ENCODE measurements around the gene TBC1D32.
A peak's percentile ranks its signal among the peaks of the same experiment; 100 is the strongest.
"Not testable (repeated sequence)": the region's sequence is repeated elsewhere in the genome, so short reads cannot be mapped to it uniquely, and the experiment has no call there.

The TBC1D32 gene

DNA sequence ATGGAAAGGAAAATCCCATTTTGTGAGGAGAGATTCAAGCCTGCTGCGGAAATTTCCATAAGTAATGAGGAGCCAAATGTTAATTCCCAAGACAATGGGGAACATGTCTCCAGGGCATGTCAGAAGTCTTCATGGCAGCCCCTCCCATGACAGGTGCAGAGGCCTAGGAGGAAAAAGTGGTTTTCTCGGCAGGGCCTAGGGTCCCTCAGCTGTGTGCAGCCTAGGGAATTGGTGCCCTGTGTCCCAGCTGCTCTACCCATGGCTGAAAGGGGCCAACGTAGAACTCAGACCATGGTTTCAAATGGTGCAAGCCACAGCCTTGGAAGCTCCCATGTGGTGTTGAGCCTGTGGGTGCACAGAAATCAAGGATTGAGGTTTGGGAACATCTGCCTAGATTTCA is 269.9 kb downstream of the TBC1D32 start:
- Histone ChIP-seq H3K4me1 (ENCODE audit: control insufficient read depth, low read length) (no peaks in the 10 kb centered on the region), H4K20me1 (ENCODE audit: control insufficient read depth, insufficient read depth, low read depth, low read length) (no peaks in the 10 kb centered on the region), H3K4me2 (ENCODE audit: low read length) (no peak overlapping the region)

DNA sequence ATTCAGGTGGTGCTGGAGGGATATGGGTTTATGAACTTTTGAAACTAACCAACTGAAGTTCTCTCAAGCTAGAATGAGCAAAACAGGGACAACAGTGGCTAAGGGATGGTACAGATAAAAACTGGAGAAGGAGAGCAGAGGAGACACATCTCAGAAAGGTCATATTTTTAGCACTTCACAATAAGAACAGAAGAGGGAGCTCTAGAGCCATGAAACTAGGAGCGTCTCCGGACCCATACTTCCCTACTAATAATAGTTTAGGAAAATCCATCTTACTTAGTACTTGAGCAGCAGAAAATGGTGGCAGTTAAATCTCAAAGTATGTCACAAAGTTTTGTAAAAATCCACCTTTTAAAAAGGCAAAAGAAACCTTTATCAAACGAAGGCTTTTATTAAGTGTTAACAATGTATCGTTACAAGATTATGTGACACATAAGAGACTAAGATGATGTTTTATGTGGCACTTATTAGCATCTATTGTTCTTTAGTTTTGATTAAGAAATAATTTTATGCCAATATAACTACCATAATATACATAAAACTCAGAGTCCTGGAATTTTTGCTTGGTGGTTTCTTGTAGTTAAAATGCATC is 278.6 kb downstream of the TBC1D32 start:
- Histone ChIP-seq H4K20me1 (ENCODE audit: control insufficient read depth, insufficient read depth, low read depth, low read length) (no peaks in the 10 kb centered on the region), H3K27ac (ENCODE audit: low read depth, low read length) (no peak overlapping the region), H3K4me1 (ENCODE audit: control insufficient read depth, low read length) (no peaks in the 10 kb centered on the region), H3K4me3 (ENCODE audit: low read length) (no peak overlapping the region), H3K27me3 (ENCODE audit: control insufficient read depth, low read length) (no peaks in the 10 kb centered on the region), H3K36me3 (ENCODE audit: control insufficient read depth, low read length) (no peaks in the 10 kb centered on the region), H3F3A (ENCODE audit: control insufficient read depth, insufficient read depth) (no peaks in the 10 kb centered on the region), H3K9me3 (ENCODE audit: control insufficient read depth, insufficient read depth, low read length) (no peaks in the 10 kb centered on the region), H3K9me2 (replicated peaks; ENCODE audit: control insufficient read depth, low read length) (no peaks in the 10 kb centered on the region), H3K4me2 (ENCODE audit: low read length) (no peak overlapping the region), H3K79me2 (ENCODE audit: control insufficient read depth, low read length) (no peaks in the 10 kb centered on the region)
- no peak for TF ChIP-seq EZH2phosphoT487 (IDR thresholded peaks at IDR 0.05; ENCODE audit: borderline replicate concordance, low read length)
- TF ChIP-seq, protein P1, sequence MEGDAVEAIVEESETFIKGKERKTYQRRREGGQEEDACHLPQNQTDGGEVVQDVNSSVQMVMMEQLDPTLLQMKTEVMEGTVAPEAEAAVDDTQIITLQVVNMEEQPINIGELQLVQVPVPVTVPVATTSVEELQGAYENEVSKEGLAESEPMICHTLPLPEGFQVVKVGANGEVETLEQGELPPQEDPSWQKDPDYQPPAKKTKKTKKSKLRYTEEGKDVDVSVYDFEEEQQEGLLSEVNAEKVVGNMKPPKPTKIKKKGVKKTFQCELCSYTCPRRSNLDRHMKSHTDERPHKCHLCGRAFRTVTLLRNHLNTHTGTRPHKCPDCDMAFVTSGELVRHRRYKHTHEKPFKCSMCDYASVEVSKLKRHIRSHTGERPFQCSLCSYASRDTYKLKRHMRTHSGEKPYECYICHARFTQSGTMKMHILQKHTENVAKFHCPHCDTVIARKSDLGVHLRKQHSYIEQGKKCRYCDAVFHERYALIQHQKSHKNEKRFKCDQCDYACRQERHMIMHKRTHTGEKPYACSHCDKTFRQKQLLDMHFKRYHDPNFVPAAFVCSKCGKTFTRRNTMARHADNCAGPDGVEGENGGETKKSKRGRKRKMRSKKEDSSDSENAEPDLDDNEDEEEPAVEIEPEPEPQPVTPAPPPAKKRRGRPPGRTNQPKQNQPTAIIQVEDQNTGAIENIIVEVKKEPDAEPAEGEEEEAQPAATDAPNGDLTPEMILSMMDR (IDR thresholded peaks at IDR 0.05; ENCODE audit: low read depth, low read length, poor library complexity, severe bottlenecking) = peak; percentile 77

More for the DNA sequence above, 269.9 kb downstream of the TBC1D32 start:
- Histone ChIP-seq H3K9me2 (replicated peaks; ENCODE audit: control insufficient read depth, low read length) (no peaks in the 10 kb centered on the region), H3K36me3 (ENCODE audit: control insufficient read depth, low read length) (no peaks in the 10 kb centered on the region), H3K27me3 (ENCODE audit: control insufficient read depth, low read length) (no peaks in the 10 kb centered on the region), H3K9me3 (ENCODE audit: control insufficient read depth, insufficient read depth, low read length) (peaks cover 4% of the 10 kb centered on the region; the same call in 1 of the 2 replicates), H3K79me2 (ENCODE audit: control insufficient read depth, low read length) (no peaks in the 10 kb centered on the region), H3F3A (ENCODE audit: control insufficient read depth, insufficient read depth) (no peaks in the 10 kb centered on the region), H3K4me3 (ENCODE audit: low read length) (no peak overlapping the region), H3K27ac (ENCODE audit: low read depth, low read length) (no peak overlapping the region)
- TF ChIP-seq, protein P1 (IDR thresholded peaks at IDR 0.05; ENCODE audit: low read depth, low read length, poor library complexity, severe bottlenecking) = no peak
- TF ChIP-seq EZH2phosphoT487 (IDR thresholded peaks at IDR 0.05; ENCODE audit: borderline replicate concordance, low read length) = no peak

GRCh38 chr6:121048593-121048992 is 285.7 kb downstream of the TBC1D32 start:
- not testable (repeated sequence) for H3K79me2 ChIP-seq (ENCODE audit: control insufficient read depth, low read length); H3F3A ChIP-seq (ENCODE audit: control insufficient read depth, insufficient read depth); H4K20me1 ChIP-seq (ENCODE audit: control insufficient read depth, insufficient read depth, low read depth, low read length); H3K4me1 ChIP-seq (ENCODE audit: control insufficient read depth, low read length); H3K4me3 ChIP-seq (ENCODE audit: low read length); H3K27me3 ChIP-seq (ENCODE audit: control insufficient read depth, low read length); H3K9me2 ChIP-seq (replicated peaks; ENCODE audit: control insufficient read depth, low read length); H3K36me3 ChIP-seq (ENCODE audit: control insufficient read depth, low read length); H3K9me3 ChIP-seq (ENCODE audit: control insufficient read depth, insufficient read depth, low read length); H3K27ac ChIP-seq (ENCODE audit: low read depth, low read length); H3K4me2 ChIP-seq (ENCODE audit: low read length)

DNA sequence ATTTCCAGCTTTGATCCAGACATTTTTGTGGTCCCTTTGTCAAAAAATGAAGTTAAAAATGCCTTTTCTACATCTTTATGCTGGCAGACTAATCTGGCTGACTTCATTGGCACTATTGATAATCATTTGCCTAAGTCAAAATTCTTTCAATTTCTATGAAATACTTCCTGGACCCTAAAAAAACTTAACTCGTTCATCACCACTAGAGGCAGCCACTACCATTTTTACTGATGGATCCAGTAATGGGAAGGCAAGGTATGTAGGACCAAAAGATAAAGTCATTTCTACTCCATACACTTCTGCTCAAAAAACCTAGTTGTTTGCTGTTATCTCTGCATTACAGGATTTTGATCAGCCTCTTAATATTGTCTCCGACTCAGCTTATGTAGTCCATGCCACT is 289.4 kb downstream of the TBC1D32 start:
- not testable (repeated sequence) for H3K4me2 ChIP-seq (ENCODE audit: low read length); H3K4me1 ChIP-seq (ENCODE audit: control insufficient read depth, low read length); H4K20me1 ChIP-seq (ENCODE audit: control insufficient read depth, insufficient read depth, low read depth, low read length); H3K27ac ChIP-seq (ENCODE audit: low read depth, low read length); H3K9me2 ChIP-seq (replicated peaks; ENCODE audit: control insufficient read depth, low read length); H3K36me3 ChIP-seq (ENCODE audit: control insufficient read depth, low read length); H3K9me3 ChIP-seq (ENCODE audit: control insufficient read depth, insufficient read depth, low read length); H3F3A ChIP-seq (ENCODE audit: control insufficient read depth, insufficient read depth); H3K79me2 ChIP-seq (ENCODE audit: control insufficient read depth, low read length); H3K27me3 ChIP-seq (ENCODE audit: control insufficient read depth, low read length); H3K4me3 ChIP-seq (ENCODE audit: low read length)

GRCh38 chr6:121043706-121044105 is 290.6 kb downstream of the TBC1D32 start:
- not testable (repeated sequence) for H3K27ac ChIP-seq (ENCODE audit: low read depth, low read length); H3K4me2 ChIP-seq (ENCODE audit: low read length); H4K20me1 ChIP-seq (ENCODE audit: control insufficient read depth, insufficient read depth, low read depth, low read length); H3K4me3 ChIP-seq (ENCODE audit: low read length); H3K4me1 ChIP-seq (ENCODE audit: control insufficient read depth, low read length); H3K36me3 ChIP-seq (ENCODE audit: control insufficient read depth, low read length); H3F3A ChIP-seq (ENCODE audit: control insufficient read depth, insufficient read depth); H3K27me3 ChIP-seq (ENCODE audit: control insufficient read depth, low read length); H3K9me3 ChIP-seq (ENCODE audit: control insufficient read depth, insufficient read depth, low read length); H3K9me2 ChIP-seq (replicated peaks; ENCODE audit: control insufficient read depth, low read length); H3K79me2 ChIP-seq (ENCODE audit: control insufficient read depth, low read length)

DNA sequence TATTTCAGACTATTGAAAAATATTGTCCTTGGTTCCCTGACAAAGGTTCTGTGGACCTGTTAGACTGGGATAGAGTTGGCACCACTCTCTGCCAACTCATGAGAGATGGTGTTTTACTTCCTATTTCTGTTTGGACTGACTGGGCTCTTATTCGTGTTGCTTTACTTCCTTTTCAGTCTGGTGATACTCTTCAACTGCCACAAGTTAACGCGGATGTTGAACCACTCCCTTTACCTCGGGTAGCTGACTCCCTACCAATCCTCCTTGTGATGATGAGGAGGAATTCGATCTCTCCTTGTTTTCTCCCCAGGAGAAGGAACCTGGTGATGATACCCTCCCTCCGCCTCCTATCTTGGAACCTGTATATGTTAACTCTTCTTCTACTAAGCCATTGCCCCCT is 291.1 kb downstream of the TBC1D32 start:
- not testable (repeated sequence) for H3K9me2 ChIP-seq (replicated peaks; ENCODE audit: control insufficient read depth, low read length); H3K27ac ChIP-seq (ENCODE audit: low read depth, low read length); H3K4me1 ChIP-seq (ENCODE audit: control insufficient read depth, low read length); H3K4me3 ChIP-seq (ENCODE audit: low read length); H3K36me3 ChIP-seq (ENCODE audit: control insufficient read depth, low read length); H3K79me2 ChIP-seq (ENCODE audit: control insufficient read depth, low read length); H3K27me3 ChIP-seq (ENCODE audit: control insufficient read depth, low read length); H3F3A ChIP-seq (ENCODE audit: control insufficient read depth, insufficient read depth); H3K9me3 ChIP-seq (ENCODE audit: control insufficient read depth, insufficient read depth, low read length); H4K20me1 ChIP-seq (ENCODE audit: control insufficient read depth, insufficient read depth, low read depth, low read length); H3K4me2 ChIP-seq (ENCODE audit: low read length)

All from DOHH2 (cell line).